Naive B cell (primary cell): ENCODE measurements around the gene DEDD. TPM values are rescaled to one million over a fixed set of nuclear protein-coding genes. Genes with fewer than 3 reads are reported as not detected.

Source experiments
- ATAC-seq, 2 donors: fragments of 150-1000 bp; cut with Tn5 transposase; 2 replicates each; pipeline ENCODE4 v1.10.0; 2021; ENCODE audit warnings: low read depth in 2 of 2, mild to moderate bottlenecking in 2 of 2, moderate library complexity in 2 of 2
- DNase-seq: peaks from one replicate; pipeline ENCODE4 v3.0.0; 2022
- H3K27ac Mint-ChIP-seq, 6 donors: one replicate each; pipeline ENCODE4 v1.8.0; 2020 to 2022; ENCODE audit warnings: mild to moderate bottlenecking in 6 of 6, mixed read lengths in 6 of 6, moderate library complexity in 5 of 6, inconsistent platforms in 2 of 6
- H3K27me3 Mint-ChIP-seq, 3 donors: one replicate each; pipeline ENCODE4 v1.8.0; 2021 to 2022; ENCODE audit warnings: mixed read lengths in 3 of 3, mild to moderate bottlenecking in 1 of 3
- H3K36me3 Mint-ChIP-seq, 2 donors: one replicate each; pipeline ENCODE4 v1.8.0; 2020 to 2022; ENCODE audit warnings: mixed read lengths in 2 of 2, inconsistent platforms in 1 of 2, mild to moderate bottlenecking in 1 of 2
- H3K4me1 Mint-ChIP-seq, 3 donors: one replicate each; pipeline ENCODE4 v1.8.0; 2020 to 2022; ENCODE audit warnings: mixed read lengths in 3 of 3, inconsistent platforms in 1 of 3, mild to moderate bottlenecking in 1 of 3, moderate library complexity in 1 of 3
- H3K4me3 Mint-ChIP-seq, 8 donors: one replicate each; pipeline ENCODE4 v1.8.0; 2020 to 2022; ENCODE audit warnings: mild to moderate bottlenecking in 8 of 8, mixed read lengths in 8 of 8, moderate library complexity in 8 of 8, inconsistent platforms in 2 of 8
- H3K9me3 Mint-ChIP-seq, 7 donors: one replicate each; pipeline ENCODE4 v1.8.0; 2020 to 2022; ENCODE audit warnings: mixed read lengths in 7 of 7, mild to moderate bottlenecking in 5 of 7, inconsistent platforms in 2 of 7, moderate library complexity in 1 of 7
- polyA plus RNA-seq, 6 donors: library from polyadenylated mRNA; unstranded; fragments of 300-500 nt; fragmentation: Illumina TruSeq; gene quantifications; one replicate each; pipeline ENCODE4 v1.2.3, GENCODE V29; 2021; ENCODE audit warnings: low read depth in 6 of 6

Gene DEDD
- polyA plus RNA-seq, 6 donors from 2014 or later = 36.4 to 55.3 (median 39.2) TPM

DNA sequence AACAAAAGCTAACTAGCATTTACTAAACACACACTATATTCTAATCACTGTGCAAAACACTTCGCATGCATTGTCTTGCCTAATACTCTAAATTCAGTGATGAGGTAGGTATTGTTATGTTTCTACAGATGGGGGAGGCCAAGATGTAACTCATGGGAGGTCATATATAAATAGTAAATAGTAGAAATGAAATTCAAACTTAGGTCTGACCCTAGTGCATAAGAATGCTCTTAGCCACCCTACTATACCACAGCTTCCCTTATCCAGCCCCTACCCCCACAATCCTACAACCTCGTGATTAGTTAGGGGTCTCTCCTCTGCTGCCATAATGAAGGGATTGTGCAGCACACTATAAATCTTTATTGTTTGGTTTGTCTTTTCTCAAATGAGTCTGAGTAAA lies 17.9 kb downstream of the DEDD start:
- H3K27me3 Mint-ChIP-seq = no peaks in the 10 kb centered on the region
- no peaks in the 10 kb centered on the region for H3K9me3 Mint-ChIP-seq
- peak overlapping the region in 1 of 8 donors; percentile 44 for H3K4me3 Mint-ChIP-seq
- peak overlapping the region in 2 of 6 donors; percentile 27 to 66 for H3K27ac Mint-ChIP-seq
- ATAC-seq (no peak), DNase-seq (no peak)
- H3K4me1 Mint-ChIP-seq = peaks cover 37 to 78% (median 68%) of the 10 kb centered on the region in 3 donors
- H3K36me3 Mint-ChIP-seq = no peaks in the 10 kb centered on the region

DNA sequence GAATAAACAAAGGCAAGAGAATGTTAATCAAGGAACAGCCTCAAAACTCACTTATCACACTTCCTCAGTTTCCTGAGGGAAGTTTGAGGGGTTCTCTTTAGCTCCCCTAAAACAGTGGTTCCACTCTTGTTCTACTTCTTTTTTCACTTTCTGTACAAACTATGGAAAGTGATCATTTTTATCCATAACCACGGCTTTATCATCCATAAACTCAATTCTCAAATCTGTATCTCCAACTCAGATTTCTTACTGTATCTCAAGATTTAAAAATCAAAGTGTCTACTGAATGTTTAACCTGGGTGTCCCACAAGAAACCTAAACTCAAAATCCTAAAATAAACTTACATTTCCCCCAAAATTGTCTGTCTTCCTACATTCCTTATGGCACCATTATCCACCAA lies 18.6 kb downstream of the DEDD start:
- Mint-ChIP-seq H3K4me1 (peaks cover 33 to 75% (median 62%) of the 10 kb centered on the region in 3 donors), H3K9me3 (no peaks in the 10 kb centered on the region), H3K4me3 (peak overlapping the region in 2 of 8 donors; percentile 27 to 44), H3K27me3 (no peaks in the 10 kb centered on the region), H3K27ac (peak overlapping the region in 2 of 6 donors; percentile 27 to 66), H3K36me3 (no peaks in the 10 kb centered on the region)
- ATAC-seq = no peak
- DNase-seq = no peak

DNA sequence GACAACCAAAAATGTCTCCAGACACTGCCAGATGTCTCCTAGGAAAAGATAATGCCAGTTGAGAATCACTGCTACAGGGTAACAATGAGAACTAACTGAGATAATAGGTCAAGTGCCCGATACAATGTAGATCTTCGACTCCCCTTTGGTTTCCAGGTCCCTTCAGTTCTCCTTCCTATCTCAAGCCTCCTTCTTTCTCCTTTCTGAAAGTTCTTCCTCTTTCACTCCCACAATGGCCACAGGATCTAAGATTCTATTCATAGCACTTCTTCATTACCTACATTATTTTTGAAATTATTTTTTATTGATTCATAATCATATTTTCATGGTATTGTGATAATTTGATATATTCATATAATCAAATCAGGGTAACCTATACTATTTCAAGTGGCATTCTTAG lies 20.9 kb downstream of the DEDD start:
- H3K4me3 Mint-ChIP-seq = peak overlapping the region in 1 of 8 donors; percentile 2
- H3K9me3 Mint-ChIP-seq = no peaks in the 10 kb centered on the region
- ATAC-seq (no peak), DNase-seq (no peak)
- H3K27ac Mint-ChIP-seq = peak overlapping the region in 2 of 6 donors; percentile 12 to 56
- peaks cover 30 to 58% (median 43%) of the 10 kb centered on the region in 3 donors for H3K4me1 Mint-ChIP-seq
- no peaks in the 10 kb centered on the region for H3K27me3 Mint-ChIP-seq
- H3K36me3 Mint-ChIP-seq = no peaks in the 10 kb centered on the region

DNA sequence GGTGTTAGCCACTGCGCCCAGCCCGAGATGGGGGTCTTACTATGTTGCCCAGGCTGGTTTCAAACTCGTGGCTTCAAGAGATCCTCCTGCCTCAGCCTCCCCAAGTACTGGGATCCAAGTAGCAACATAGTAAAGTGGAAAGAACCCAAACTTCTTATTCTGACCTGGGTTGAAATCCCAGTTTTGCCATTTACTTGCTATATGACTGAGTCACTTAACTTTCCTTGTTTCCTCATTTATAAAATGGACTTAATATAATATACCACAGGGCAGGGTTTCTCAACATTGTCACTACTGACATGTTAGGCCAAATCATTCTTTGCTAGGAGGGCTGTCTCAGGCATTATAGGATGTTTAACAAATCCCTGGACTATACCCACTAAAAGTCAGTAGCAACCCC lies 21.4 kb downstream of the DEDD start:
- ATAC-seq = no peak
- Mint-ChIP-seq H3K27ac (peak overlapping the region in 2 of 6 donors; percentile 12 to 90), H3K27me3 (no peaks in the 10 kb centered on the region), H3K9me3 (no peaks in the 10 kb centered on the region), H3K4me3 (peak overlapping the region in 1 of 8 donors; percentile 2), H3K4me1 (peaks cover 31 to 57% (median 43%) of the 10 kb centered on the region in 3 donors), H3K36me3 (no peaks in the 10 kb centered on the region)
- no peak for DNase-seq

DNA sequence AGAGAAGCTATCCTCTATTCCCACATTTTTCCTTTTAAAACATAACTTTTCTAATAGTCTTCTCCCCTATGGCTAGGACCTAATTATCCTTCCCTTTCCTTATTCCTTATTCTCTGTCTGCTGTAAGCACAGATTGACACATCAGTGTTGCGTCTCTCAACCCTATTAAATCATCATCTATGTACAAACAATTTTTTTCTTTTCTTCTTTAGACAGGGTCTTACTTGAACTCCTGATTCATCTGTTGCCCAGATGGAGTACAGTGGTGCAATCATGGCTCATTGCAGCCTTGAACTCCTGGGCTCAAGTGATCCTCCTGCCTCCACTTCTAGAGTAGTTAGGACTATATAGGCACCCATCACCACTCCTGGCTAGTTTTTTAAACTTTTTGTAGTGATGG lies 26.0 kb downstream of the DEDD start:
- H3K27ac Mint-ChIP-seq = no peak overlapping the region
- H3K36me3 Mint-ChIP-seq = no peaks in the 10 kb centered on the region
- DNase-seq = no peak
- H3K9me3 Mint-ChIP-seq = no peaks in the 10 kb centered on the region
- ATAC-seq = no peak
- peaks cover 8 to 32% (median 17%) of the 10 kb centered on the region in 3 donors for H3K4me1 Mint-ChIP-seq
- H3K27me3 Mint-ChIP-seq = no peaks in the 10 kb centered on the region
- no peak overlapping the region for H3K4me3 Mint-ChIP-seq

DNA sequence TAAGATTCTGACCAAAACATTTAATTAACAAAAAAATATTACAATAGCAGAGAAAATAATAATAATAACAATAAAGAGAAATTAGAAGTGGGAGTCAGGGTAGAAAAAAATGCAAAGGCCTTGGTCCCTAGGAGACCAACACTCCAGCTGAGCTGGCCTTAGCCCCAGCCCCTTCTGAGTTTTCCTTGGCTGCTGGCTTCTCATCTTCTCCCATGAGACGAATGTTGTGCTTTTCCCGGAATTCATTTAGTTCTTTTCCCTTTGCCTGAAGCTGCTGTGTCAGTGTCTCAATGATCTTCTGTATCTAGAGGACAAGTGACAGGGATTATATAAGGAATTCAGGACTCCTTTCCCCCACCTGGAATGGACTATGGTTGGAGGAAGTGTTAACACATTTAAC lies 31.9 kb downstream of the DEDD start:
- Mint-ChIP-seq H3K27me3 (peaks cover 0 to 6% (median 0%) of the 10 kb centered on the region in 3 donors), H3K9me3 (peaks cover 0 to 5% (median 0%) of the 10 kb centered on the region in 7 donors), H3K4me3 (peak overlapping the region in 2 of 8 donors; percentile 30), H3K27ac (peak overlapping the region in 1 of 6 donors; percentile 35), H3K36me3 (no peaks in the 10 kb centered on the region), H3K4me1 (peaks cover 28 to 35% (median 34%) of the 10 kb centered on the region in 3 donors)
- DNase-seq (no peak), ATAC-seq (no peak)

DNA sequence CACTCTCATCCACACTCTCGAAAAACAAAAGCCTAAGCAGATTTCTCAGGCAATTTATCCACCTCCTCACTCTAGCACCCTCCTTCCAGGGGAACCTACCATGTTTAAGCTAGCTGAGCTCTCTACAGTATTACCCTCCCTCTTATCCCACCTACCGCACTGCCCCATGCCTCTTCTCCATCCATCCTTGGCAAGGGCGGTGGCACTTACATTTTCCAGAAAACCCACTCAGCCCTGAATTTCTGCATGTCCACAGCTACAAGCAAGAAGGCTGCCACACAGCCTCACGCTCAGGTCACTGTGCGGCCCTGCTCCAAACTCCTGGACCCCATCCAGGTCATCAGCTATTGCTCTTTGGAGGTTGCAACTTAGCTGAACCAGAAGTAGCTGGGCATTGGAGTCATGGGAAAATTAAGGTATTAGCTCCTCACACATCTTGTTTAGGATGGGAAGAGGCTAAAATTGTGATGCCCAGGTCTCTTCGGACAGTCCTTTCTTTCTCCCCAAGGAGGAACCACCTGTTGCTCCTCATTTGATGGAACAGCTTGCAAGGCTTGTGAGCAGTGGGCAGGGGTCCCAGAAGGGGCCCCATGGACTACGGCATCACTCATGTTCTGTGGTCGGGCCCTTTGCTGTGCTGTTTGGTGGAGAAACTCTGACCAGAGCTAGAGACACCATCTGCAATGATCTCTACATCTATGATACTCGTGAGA lies 33.2 kb downstream of the DEDD start:
- no peak for ATAC-seq
- no peak for DNase-seq
- peaks cover 28 to 29% (median 28%) of the 10 kb centered on the region in 3 donors for H3K4me1 Mint-ChIP-seq
- peak overlapping the region; percentile 67 to 95 (median 86) for H3K4me3 Mint-ChIP-seq
- H3K27ac Mint-ChIP-seq = peak overlapping the region in 5 of 6 donors; percentile 36 to 76 (median 66)
- H3K36me3 Mint-ChIP-seq = no peaks in the 10 kb centered on the region
- H3K27me3 Mint-ChIP-seq = peaks cover 0 to 6% (median 0%) of the 10 kb centered on the region in 3 donors
- H3K9me3 Mint-ChIP-seq = peaks cover 0 to 5% (median 0%) of the 10 kb centered on the region in 7 donors

DNA sequence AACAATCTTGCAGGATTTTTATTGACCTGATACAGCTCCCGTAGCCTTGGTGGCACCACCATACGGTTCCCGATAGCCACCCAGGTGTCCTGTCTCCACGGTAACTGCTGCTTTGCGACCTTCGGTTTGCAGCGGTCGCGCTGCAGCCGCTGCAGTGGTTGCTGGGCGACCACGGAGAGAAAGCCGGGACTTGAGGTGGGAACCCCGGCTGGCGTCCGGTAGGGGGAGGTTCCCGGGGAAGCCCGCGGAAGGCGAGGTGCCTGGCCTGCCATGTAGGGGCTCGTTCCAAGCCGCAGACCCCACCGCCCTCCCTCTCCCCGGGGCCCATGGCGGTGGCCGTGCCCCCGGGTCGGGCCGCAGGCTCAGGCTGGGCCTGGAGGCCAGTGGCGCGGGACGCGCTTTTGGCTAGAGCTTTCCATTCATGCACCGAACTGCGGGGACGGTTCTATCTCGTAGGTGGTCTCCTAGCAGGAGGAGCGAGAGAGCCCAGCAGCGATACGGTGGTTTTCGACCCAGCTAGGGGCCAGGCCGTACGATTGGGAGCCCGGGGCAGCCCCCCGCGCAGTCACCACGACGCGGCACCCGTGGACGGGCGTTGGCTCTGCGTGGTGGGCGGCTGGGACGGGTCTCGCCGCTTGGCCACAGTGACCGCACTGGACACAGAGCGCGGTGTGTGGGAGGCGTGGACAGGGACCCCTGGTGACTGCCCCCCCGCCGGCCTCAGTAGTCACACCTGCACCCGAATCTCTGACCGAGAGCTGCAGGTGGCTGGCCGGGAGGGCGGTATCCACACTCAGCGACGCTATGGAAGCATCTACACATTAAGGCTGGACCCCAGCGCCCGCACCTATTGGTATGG lies 34.0 kb downstream of the DEDD start, which contains the start of gene KLHDC9:
Gene KLHDC9, plus strand, starts transcription at position 152 of the 859 bp plus-strand sequence. Its CDS starts 175 bp downstream, at position 327.
- ATAC-seq = peak; percentile 79 to 81
- H3K4me3 Mint-ChIP-seq = peak within 1 kb of the TSS; percentile 79 to 95 (median 91)
- peaks cover 24 to 29% (median 28%) of the 10 kb centered on the region in 3 donors for H3K4me1 Mint-ChIP-seq
- DNase-seq = peak; percentile 66
- peaks cover 0 to 5% (median 0%) of the 10 kb centered on the region in 7 donors for H3K9me3 Mint-ChIP-seq
- peak within 1 kb of the TSS; percentile 92 to 100 (median 98) for H3K27ac Mint-ChIP-seq
- no peaks in the 10 kb centered on the region for H3K36me3 Mint-ChIP-seq
- peaks cover 0 to 6% (median 0%) of the 10 kb centered on the region in 3 donors for H3K27me3 Mint-ChIP-seq

DNA sequence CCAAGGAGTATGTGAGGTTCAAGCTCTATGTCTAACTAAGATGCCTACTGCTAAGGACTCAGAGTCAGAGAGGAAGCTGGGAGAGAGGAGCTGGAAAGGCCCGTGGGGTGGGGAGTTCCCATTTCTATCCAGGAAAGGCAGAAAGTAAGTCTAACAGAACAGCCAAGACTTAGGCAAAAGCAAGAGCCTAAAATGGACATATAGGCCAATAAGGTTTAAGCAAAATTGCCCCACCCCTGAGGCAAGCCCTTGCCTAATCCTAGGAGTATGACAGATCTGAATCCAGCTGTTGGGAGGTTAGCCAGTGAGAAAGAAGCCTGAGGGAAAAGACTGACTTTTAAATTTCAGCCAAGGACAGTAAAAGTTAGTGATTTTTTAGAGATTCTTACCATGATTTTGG lies 35.9 kb downstream of the DEDD start:
- DNase-seq (no peak), ATAC-seq (no peak)
- Mint-ChIP-seq H3K4me1 (peaks cover 24 to 29% (median 28%) of the 10 kb centered on the region in 3 donors), H3K27me3 (peaks cover 0 to 10% (median 0%) of the 10 kb centered on the region in 3 donors), H3K27ac (peak overlapping the region in 3 of 6 donors; percentile 97 to 100 (median 98)), H3K4me3 (peak overlapping the region in 4 of 8 donors; percentile 2 to 93 (median 53)), H3K36me3 (no peaks in the 10 kb centered on the region), H3K9me3 (peaks cover 0 to 5% (median 0%) of the 10 kb centered on the region in 7 donors)

DNA sequence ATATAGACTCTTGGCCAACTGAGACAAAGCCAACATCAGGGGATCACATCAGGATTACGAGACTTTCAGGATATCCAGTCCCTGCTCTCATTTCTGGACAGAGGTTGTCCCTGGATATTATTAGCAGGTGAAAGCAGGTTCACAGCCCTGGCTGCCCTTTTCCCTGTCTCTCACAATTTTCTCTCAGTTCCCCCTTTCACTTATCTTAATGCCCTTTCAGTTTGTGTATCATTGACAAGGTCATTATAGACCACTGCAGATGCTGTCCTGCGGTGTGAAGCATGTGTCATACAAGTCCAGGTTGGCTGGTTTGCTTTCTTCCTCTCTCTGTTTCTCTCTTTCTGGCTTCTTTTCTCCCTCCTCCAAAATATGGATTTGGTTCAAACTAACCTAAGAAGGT lies 36.5 kb downstream of the DEDD start:
- no peak for ATAC-seq

DNA sequence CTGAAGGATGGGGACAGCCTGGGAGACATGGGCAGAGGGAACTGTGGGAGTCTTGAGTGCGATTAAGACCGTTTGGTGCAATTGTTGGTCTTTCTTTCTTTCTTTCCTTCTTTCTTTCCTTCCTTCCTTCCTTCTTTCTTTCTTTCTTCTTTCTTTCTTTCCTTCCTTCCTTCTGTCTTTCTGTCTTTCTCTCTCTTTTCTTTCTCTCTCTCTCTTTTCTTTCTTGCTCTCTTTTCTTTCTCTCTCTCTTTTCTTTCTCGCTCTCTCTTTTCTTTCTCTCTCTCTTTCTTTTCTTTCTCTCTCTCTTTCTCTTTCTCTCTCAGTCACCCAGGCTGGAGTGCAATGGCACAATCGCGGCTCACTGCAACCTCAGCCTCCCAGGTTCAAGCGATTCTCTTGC lies 37.2 kb downstream of the DEDD start:
- no peak for ATAC-seq
- Mint-ChIP-seq H3K27me3 (peaks cover 0 to 10% (median 0%) of the 10 kb centered on the region in 3 donors), H3K9me3 (peaks cover 0 to 5% (median 0%) of the 10 kb centered on the region in 7 donors), H3K27ac (peak overlapping the region in 3 of 6 donors; percentile 14 to 89 (median 75)), H3K36me3 (no peaks in the 10 kb centered on the region), H3K4me1 (peaks cover 24 to 29% (median 28%) of the 10 kb centered on the region in 3 donors), H3K4me3 (no peak overlapping the region)
- DNase-seq = no peak

More for the DNA sequence above, 36.5 kb downstream of the DEDD start:
- no peak for DNase-seq
- H3K4me1 Mint-ChIP-seq = peaks cover 24 to 29% (median 28%) of the 10 kb centered on the region in 3 donors
- peaks cover 0 to 10% (median 0%) of the 10 kb centered on the region in 3 donors for H3K27me3 Mint-ChIP-seq
- H3K27ac Mint-ChIP-seq = peak overlapping the region in 3 of 6 donors; percentile 66 to 98 (median 89)
- H3K4me3 Mint-ChIP-seq = peak overlapping the region in 2 of 8 donors; percentile 15 to 91
- no peaks in the 10 kb centered on the region for H3K36me3 Mint-ChIP-seq
- peaks cover 0 to 5% (median 0%) of the 10 kb centered on the region in 7 donors for H3K9me3 Mint-ChIP-seq

DNA sequence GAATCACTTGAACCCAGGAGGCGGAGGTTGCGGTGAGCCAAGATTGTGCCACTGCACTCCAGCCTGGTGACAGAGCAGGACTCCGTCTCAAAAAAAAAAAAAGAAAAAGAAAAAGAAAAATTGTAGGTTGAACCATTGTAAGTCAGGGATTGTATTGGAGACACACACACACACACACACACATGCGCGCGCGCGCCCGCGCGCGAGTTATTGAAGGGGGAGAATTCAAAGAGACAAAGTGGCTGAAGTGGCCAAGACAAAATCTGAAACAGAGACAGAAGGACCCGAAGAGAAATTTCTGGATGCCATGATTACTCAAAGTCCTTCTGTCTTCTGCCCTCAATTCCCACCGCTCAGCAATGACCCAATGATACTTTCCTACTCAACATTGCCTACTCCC lies 38.0 kb downstream of the DEDD start:
- H3K27me3 Mint-ChIP-seq = peaks cover 0 to 10% (median 0%) of the 10 kb centered on the region in 3 donors
- no peaks in the 10 kb centered on the region for H3K36me3 Mint-ChIP-seq
- peaks cover 0 to 5% (median 0%) of the 10 kb centered on the region in 7 donors for H3K9me3 Mint-ChIP-seq
- peaks cover 24 to 29% (median 28%) of the 10 kb centered on the region in 3 donors for H3K4me1 Mint-ChIP-seq
- ATAC-seq (no peak), DNase-seq (no peak)
- H3K27ac Mint-ChIP-seq = peak overlapping the region in 2 of 6 donors; percentile 10 to 14
- peak overlapping the region in 1 of 8 donors; percentile 15 for H3K4me3 Mint-ChIP-seq

DNA sequence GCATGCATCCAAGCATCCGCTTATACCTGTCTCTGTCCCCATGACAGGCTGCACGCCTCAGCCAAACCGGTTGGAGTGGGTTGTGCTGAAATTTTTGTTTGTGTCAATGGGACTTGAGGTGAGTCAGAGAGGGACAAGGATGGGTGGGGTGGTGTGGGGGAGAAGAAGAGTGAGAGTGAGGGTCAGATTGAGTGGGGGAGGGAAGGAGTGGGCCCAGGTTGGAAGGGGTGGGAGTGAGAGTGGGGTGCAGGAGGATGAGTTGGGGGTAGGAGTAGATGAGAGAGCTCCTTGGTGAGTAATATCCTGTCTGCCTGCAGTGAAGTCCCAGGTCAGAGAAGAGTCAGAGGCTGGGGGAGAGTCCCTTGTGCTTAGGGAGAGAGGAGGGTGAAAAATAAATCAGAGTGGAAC lies 39.8 kb downstream of the DEDD start:
- no peak for DNase-seq
- Mint-ChIP-seq H3K36me3 (no peaks in the 10 kb centered on the region), H3K9me3 (peaks cover 0 to 3% (median 0%) of the 10 kb centered on the region in 7 donors), H3K27ac (no peak overlapping the region), H3K4me1 (peaks cover 13 to 17% (median 14%) of the 10 kb centered on the region in 3 donors), H3K4me3 (no peak overlapping the region), H3K27me3 (peaks cover 0 to 17% (median 0%) of the 10 kb centered on the region in 3 donors)
- ATAC-seq = no peak
